CD14-positive monocyte (primary cell): ENCODE data around the gene TSPAN12. TPM values are rescaled to one million over a fixed set of nuclear protein-coding genes. Genes with fewer than 3 reads are reported as not detected.

Source experiments
- DNase-seq, 3 donors: peaks; one replicate each; pipeline ENCODE4 v3.0.0-alpha.2; 2011 to 2022
- H2AFZ ChIP-seq: 2 replicates; pipeline ENCODE4 v1.6.0; 2012; ENCODE audit warnings: mild to moderate bottlenecking, low read depth, low read length, inconsistent platforms; ENCODE audit not compliant: insufficient read depth, poor library complexity, severe bottlenecking
- H3K27ac ChIP-seq, 2 donors: 1 replicate in 1 of 2; 2 replicates in 1 of 2; pipeline ENCODE4 v1.5.1; 2012 to 2013; ENCODE audit warnings: low read length in 2 of 2, control low read depth in 1 of 2, inconsistent platforms in 1 of 2, low read depth in 1 of 2, mild to moderate bottlenecking in 1 of 2
- H3K27me3 ChIP-seq, 2 donors: one replicate each; pipeline versions ENCODE4 v1.6.0 to v1.6.1; 2011 to 2013; ENCODE audit warnings: low read length in 2 of 2; ENCODE audit not compliant: control insufficient read depth in 2 of 2, insufficient read depth in 2 of 2
- H3K36me3 ChIP-seq, 2 donors: replicated peaks in 1 of 2; 1 replicate in 1 of 2; 2 replicates in 1 of 2; pipeline versions ENCODE4 v1.5.1 to v1.6.1; 2012 to 2013; ENCODE audit warnings: low read length in 2 of 2, control low read depth in 1 of 2, inconsistent platforms in 1 of 2, mild to moderate bottlenecking in 1 of 2; ENCODE audit not compliant: insufficient read depth in 2 of 2, control insufficient read depth in 1 of 2
- H3K4me1 ChIP-seq, 2 donors: 1 replicate in 1 of 2; 2 replicates in 1 of 2; pipeline versions ENCODE4 v1.5.1 to v1.6.1; 2012 to 2013; ENCODE audit warnings: low read length in 2 of 2, control low read depth in 1 of 2, inconsistent platforms in 1 of 2, mild to moderate bottlenecking in 1 of 2, moderate library complexity in 1 of 2; ENCODE audit not compliant: insufficient read depth in 2 of 2, control insufficient read depth in 1 of 2
- H3K4me2 ChIP-seq: replicated peaks from 2 replicates; pipeline ENCODE3; 2012; ENCODE audit warnings: low read length, moderate library complexity, mild to moderate bottlenecking; ENCODE audit not compliant: poor library complexity, severe bottlenecking; ENCODE audit errors: extremely low read depth
- H3K4me3 ChIP-seq, 3 experiments: fragments of 200-600 bp in 1 of 3; sonication (generic) in 1 of 3; replicated peaks in 1 of 3; 1 replicate in 2 of 3; 2 replicates in 1 of 3; pipeline ENCODE4 v1.5.1; 2011 to 2013; ENCODE audit warnings: low read length in 3 of 3, mild to moderate bottlenecking in 3 of 3, control low read depth in 2 of 3, low read depth in 2 of 3, inconsistent platforms in 1 of 3, moderate library complexity in 1 of 3
- H3K79me2 ChIP-seq: 2 replicates; pipeline ENCODE4 v1.6.0; 2012; ENCODE audit warnings: mild to moderate bottlenecking, control low read depth, inconsistent platforms, low read length, moderate library complexity; ENCODE audit not compliant: insufficient read depth
- H3K9ac ChIP-seq: 2 replicates; pipeline ENCODE4 v1.6.0; 2017; ENCODE audit warnings: low read length, mild to moderate bottlenecking; ENCODE audit not compliant: insufficient read depth, poor library complexity, severe bottlenecking
- H3K9me3 ChIP-seq, 2 donors: replicated peaks in 1 of 2; 1 replicate in 1 of 2; 2 replicates in 1 of 2; pipeline versions ENCODE4 v1.5.1 to v1.6.1; 2012 to 2013; ENCODE audit warnings: low read length in 2 of 2, control low read depth in 1 of 2; ENCODE audit not compliant: control insufficient read depth in 1 of 2, insufficient read depth in 1 of 2
- H4K20me1 ChIP-seq: 2 replicates; pipeline ENCODE4 v1.6.0; 2012; ENCODE audit warnings: mild to moderate bottlenecking, low read length, control low read depth, moderate library complexity; ENCODE audit not compliant: insufficient read depth
- H3K27ac Mint-ChIP-seq, 7 donors: one replicate each; pipeline ENCODE4 v1.8.0; 2020; ENCODE audit warnings: mild to moderate bottlenecking in 7 of 7, mixed read lengths in 7 of 7, moderate library complexity in 6 of 7, inconsistent platforms in 2 of 7
- H3K27me3 Mint-ChIP-seq, 3 donors: one replicate each; pipeline ENCODE4 v1.8.0; 2021 to 2022; ENCODE audit warnings: low read depth in 3 of 3, mild to moderate bottlenecking in 3 of 3, mixed read lengths in 3 of 3, moderate library complexity in 3 of 3, inconsistent platforms in 1 of 3
- H3K36me3 Mint-ChIP-seq, 2 donors: one replicate each; pipeline ENCODE4 v1.8.0; 2020; ENCODE audit warnings: mixed read lengths in 2 of 2, inconsistent platforms in 1 of 2, mild to moderate bottlenecking in 1 of 2
- H3K4me1 Mint-ChIP-seq: one replicate; pipeline ENCODE4 v1.8.0; 2020; ENCODE audit warnings: mild to moderate bottlenecking, mixed read lengths
- H3K4me3 Mint-ChIP-seq, 2 donors: one replicate each; pipeline ENCODE4 v1.8.0; 2020; ENCODE audit warnings: mild to moderate bottlenecking in 2 of 2, mixed read lengths in 2 of 2, moderate library complexity in 1 of 2
- H3K9me3 Mint-ChIP-seq, 7 donors: one replicate each; pipeline ENCODE4 v1.8.0; 2020 to 2022; ENCODE audit warnings: mixed read lengths in 7 of 7, mild to moderate bottlenecking in 6 of 7, moderate library complexity in 6 of 7, inconsistent platforms in 2 of 7
- CTCF ChIP-seq: fragments of 200-600 bp; IDR thresholded peaks from one replicate; pipeline ENCODE4 v1.8.0; 2022; ENCODE audit warnings: antibody characterized with exemption, mild to moderate bottlenecking
- WGBS: methylation state at CpG from one replicate; pipeline ENCODE4 v1.1.5; 2013; ENCODE audit warnings: missing lambda C conversion rate; ENCODE audit not compliant: insufficient coverage; 5-methylcytosine and 5-hydroxymethylcytosine counted together
- intact Hi-C, 2 donors: fragments of 100-400 bp; cut with micrococcal nuclease; formaldehyde crosslinking; loops; one replicate each; pipeline versions ENCODE4 v1.15.0 to v1.15.1; 2023
- polyA plus RNA-seq, 3 donors: library from polyadenylated mRNA; depleted of rRNA in 1 of 3; unstranded in 2 of 3; stranded (reverse) in 1 of 3; fragments of 300-500 nt in 2 of 3; fragments of >200 nt in 1 of 3; fragmentation: Illumina TruSeq in 2 of 3; gene quantifications; 1 replicate in 2 of 3; 2 replicates in 1 of 3; pipeline ENCODE4 v1.2.3, GENCODE V29; 2012 to 2021

Gene TSPAN12
- polyA plus RNA-seq, 3 donors, result not detected

GRCh38 chr7:120760050-120760449 lies 97.9 kb downstream of the TSPAN12 start:
- Histone ChIP-seq H3K36me3 (no peaks in the 10 kb centered on the region), H3K9me3 (no peaks in the 10 kb centered on the region), H3K4me3 (no peak overlapping the region), H3K9ac (no peak overlapping the region), H3K27me3 (no peaks in the 10 kb centered on the region), H2AFZ (no peak overlapping the region), H3K4me2 (no peak overlapping the region), H4K20me1 (no peaks in the 10 kb centered on the region), H3K27ac (no peak overlapping the region), H3K4me1 (no peaks in the 10 kb centered on the region), H3K79me2 (no peaks in the 10 kb centered on the region)
- H3K27ac Mint-ChIP-seq, result no peak overlapping the region
- peaks cover 0 to 5% (median 0%) of the 10 kb centered on the region in 7 donors for H3K9me3 Mint-ChIP-seq
- TF ChIP-seq CTCF, result no peak
- WGBS, result 100% methylated on average over 2 of the region's 2 CpGs
- H3K4me1 Mint-ChIP-seq, result no peaks in the 10 kb centered on the region
- intact Hi-C loops, result no loop called here
- peaks cover 0 to 1% (median 0%) of the 10 kb centered on the region in 3 donors for H3K27me3 Mint-ChIP-seq
- no peak for DNase-seq
- H3K36me3 Mint-ChIP-seq, result no peaks in the 10 kb centered on the region
- no peak overlapping the region for H3K4me3 Mint-ChIP-seq

DNA sequence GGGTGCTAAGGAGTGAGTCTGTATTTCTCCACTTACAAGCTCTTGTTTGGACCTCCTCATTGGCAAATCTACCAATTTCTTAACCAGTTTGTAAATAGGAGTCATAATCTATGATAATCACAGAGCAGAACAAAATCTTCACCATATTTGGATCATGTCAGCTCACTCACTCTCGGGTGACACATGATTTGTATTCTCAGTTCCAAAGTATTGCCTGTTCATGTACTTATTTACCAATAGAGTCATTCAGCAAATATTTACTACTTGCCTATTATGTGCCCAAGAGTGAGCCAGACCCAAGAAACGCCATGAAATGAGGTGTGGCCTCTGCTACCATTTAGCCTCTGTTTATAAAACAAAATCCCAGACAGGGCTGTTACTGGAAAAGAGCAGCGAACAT lies 114.8 kb downstream of the TSPAN12 start:
- H3K79me2 ChIP-seq, result no peaks in the 10 kb centered on the region
- no peak overlapping the region for H2AFZ ChIP-seq
- H3K4me1 ChIP-seq, result no peaks in the 10 kb centered on the region
- DNase-seq, result no peak
- no peak overlapping the region for H3K4me3 ChIP-seq
- H4K20me1 ChIP-seq, result no peaks in the 10 kb centered on the region
- no peak overlapping the region for H3K9ac ChIP-seq
- no peaks in the 10 kb centered on the region for H3K36me3 ChIP-seq
- H3K27me3 ChIP-seq, result no peaks in the 10 kb centered on the region
- intact Hi-C loops, result no loop called here
- Mint-ChIP-seq H3K4me3 (no peak overlapping the region), H3K27ac (peak overlapping the region in 1 of 7 donors; percentile 7), H3K27me3 (peaks cover 0 to 8% (median 6%) of the 10 kb centered on the region in 3 donors), H3K4me1 (no peaks in the 10 kb centered on the region), H3K36me3 (no peaks in the 10 kb centered on the region), H3K9me3 (no peaks in the 10 kb centered on the region)
- 85% methylated on average over 2 of the region's 3 CpGs for WGBS
- no peak overlapping the region for H3K27ac ChIP-seq
- H3K4me2 ChIP-seq, result no peak overlapping the region
- no peaks in the 10 kb centered on the region for H3K9me3 ChIP-seq
- TF ChIP-seq CTCF, result no peak
